ENCODE results near the gene ERGIC3. TPM values are rescaled to one million over a fixed set of nuclear protein-coding genes. Genes with fewer than 3 reads are reported as not detected.

Gene ERGIC3
- total and polyA plus RNA-seq, 2 experiments from 2014 or later: 309 to 369 TPM

DNA sequence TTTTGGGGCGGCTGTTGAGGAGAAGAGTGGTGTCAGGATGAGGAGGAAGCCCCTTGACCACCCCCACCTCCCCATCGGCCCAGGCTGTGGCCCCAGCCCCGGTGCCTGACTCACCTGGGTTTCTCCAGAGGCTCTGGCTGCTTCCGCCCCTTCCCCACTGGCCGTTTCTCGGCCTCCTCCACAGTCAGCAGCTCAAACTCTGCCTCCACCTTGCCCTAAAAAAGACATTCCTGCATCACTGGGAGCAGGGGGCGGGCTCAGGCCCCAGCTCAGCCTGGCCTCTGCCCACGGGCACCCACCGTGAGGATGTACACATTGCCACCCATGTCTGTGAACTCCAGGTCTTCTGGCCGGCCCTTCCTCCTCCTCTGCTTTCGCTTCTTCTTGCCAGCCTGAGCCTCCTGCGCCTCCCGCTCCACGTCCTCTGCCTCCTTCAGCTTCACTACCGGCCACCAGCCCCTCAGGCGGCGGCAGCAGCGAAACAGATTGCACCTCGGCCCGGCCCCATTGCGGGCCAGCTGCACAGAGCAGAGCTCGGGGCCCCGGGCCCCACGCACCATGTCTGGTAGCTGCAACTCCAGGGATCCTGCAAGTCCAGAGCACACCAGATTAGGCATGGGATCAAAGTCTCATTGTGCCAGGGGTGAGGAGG, 17.3 kb downstream of the ERGIC3 start:
- TF ChIP-seq EZH2phosphoT487 (IDR thresholded peaks at IDR 0.05; ENCODE audit: low read depth, severe bottlenecking, unreplicated experiment) (no peak), EZH2 (IDR thresholded peaks at IDR 0.05; ENCODE audit: borderline replicate concordance) (no peak), CTCF (IDR thresholded peaks at IDR 0.05; ENCODE audit: poor library complexity) (no peak)
- Histone ChIP-seq H3K27me3 (no peaks in the 10 kb centered on the region), H3K79me2 (no peaks in the 10 kb centered on the region), H3K9me3 (ENCODE audit: low read depth) (no peaks in the 10 kb centered on the region), H4K20me1 (ENCODE audit: insufficient read depth, poor library complexity, severe bottlenecking) (no peaks in the 10 kb centered on the region), H3K4me1 (ENCODE audit: insufficient read depth) (no peaks in the 10 kb centered on the region), H3K36me3 (replicated peaks; ENCODE audit: insufficient read depth, low read depth) (no peaks in the 10 kb centered on the region), H2AFZ (no peak overlapping the region), H3K4me3 (no peak overlapping the region), H3K27ac (no peak overlapping the region), H3K9me2 (replicated peaks; ENCODE audit: insufficient read depth) (no peaks in the 10 kb centered on the region), H3K4me2 (no peak overlapping the region)
- WGBS (ENCODE audit: low lambda C conversion rate, missing lambda C conversion rate): 89% methylated on average over 20 of the region's 24 CpGs
- DNase-seq (ENCODE audit: low spot score): no peak

DNA sequence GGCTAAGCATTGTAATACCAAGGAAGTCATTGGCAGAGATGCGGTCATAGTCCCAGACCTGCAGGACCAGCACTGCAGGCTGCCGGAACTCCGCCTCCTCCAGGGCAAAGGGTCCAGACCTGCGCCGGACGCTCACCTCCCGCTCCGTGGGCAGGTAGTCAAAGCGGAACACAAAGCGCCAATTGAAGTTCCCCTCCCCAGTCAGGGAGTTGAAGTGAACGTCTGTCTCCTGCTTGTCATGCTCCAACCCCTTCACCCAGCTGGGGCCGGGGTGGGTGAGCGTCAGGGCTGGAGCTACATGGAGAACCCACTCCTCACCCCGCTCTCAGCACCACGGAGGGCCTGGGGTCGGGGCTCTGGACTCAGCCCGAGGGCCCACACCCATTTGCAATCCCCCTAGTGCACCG, 18.2 kb downstream of the ERGIC3 start:
- no peaks in the 10 kb centered on the region for H3K9me2 ChIP-seq (replicated peaks; ENCODE audit: insufficient read depth)
- no peak for DNase-seq (ENCODE audit: low spot score)
- no peak overlapping the region for H2AFZ ChIP-seq
- H3K27me3 ChIP-seq: no peaks in the 10 kb centered on the region
- H3K4me2 ChIP-seq: no peak overlapping the region
- no peaks in the 10 kb centered on the region for H4K20me1 ChIP-seq (ENCODE audit: insufficient read depth, poor library complexity, severe bottlenecking)
- no peak overlapping the region for H3K27ac ChIP-seq
- TF ChIP-seq CTCF (IDR thresholded peaks at IDR 0.05; ENCODE audit: poor library complexity) (no peak), EZH2phosphoT487 (IDR thresholded peaks at IDR 0.05; ENCODE audit: low read depth, severe bottlenecking, unreplicated experiment) (no peak), EZH2 (IDR thresholded peaks at IDR 0.05; ENCODE audit: borderline replicate concordance) (no peak)
- H3K4me3 ChIP-seq: no peak overlapping the region
- H3K36me3 ChIP-seq (replicated peaks; ENCODE audit: insufficient read depth, low read depth): no peaks in the 10 kb centered on the region
- H3K9me3 ChIP-seq (ENCODE audit: low read depth): no peaks in the 10 kb centered on the region
- WGBS (ENCODE audit: low lambda C conversion rate, missing lambda C conversion rate): 74% methylated on average over 17 of the region's 18 CpGs
- no peaks in the 10 kb centered on the region for H3K4me1 ChIP-seq (ENCODE audit: insufficient read depth)
- H3K79me2 ChIP-seq: no peaks in the 10 kb centered on the region

- DNase-seq (ENCODE audit: low spot score): no peak
- no peak overlapping the region for H3K27ac ChIP-seq
- H3K4me3 ChIP-seq: no peak overlapping the region
- H3K79me2 ChIP-seq: no peaks in the 10 kb centered on the region
- no peaks in the 10 kb centered on the region for H3K36me3 ChIP-seq (replicated peaks; ENCODE audit: insufficient read depth, low read depth)
- no peaks in the 10 kb centered on the region for H3K4me1 ChIP-seq (ENCODE audit: insufficient read depth)
- no peak overlapping the region for H2AFZ ChIP-seq
- H3K9me3 ChIP-seq (ENCODE audit: low read depth): no peaks in the 10 kb centered on the region
- no peaks in the 10 kb centered on the region for H4K20me1 ChIP-seq (ENCODE audit: insufficient read depth, poor library complexity, severe bottlenecking)
- no peaks in the 10 kb centered on the region for H3K9me2 ChIP-seq (replicated peaks; ENCODE audit: insufficient read depth)
- no peak overlapping the region for H3K4me2 ChIP-seq
- H3K27me3 ChIP-seq: no peaks in the 10 kb centered on the region
- 77% methylated on average over 10 of the region's 10 CpGs for WGBS (ENCODE audit: low lambda C conversion rate, missing lambda C conversion rate)
- TF ChIP-seq EZH2phosphoT487 (IDR thresholded peaks at IDR 0.05; ENCODE audit: low read depth, severe bottlenecking, unreplicated experiment): no peak
- TF ChIP-seq CTCF (IDR thresholded peaks at IDR 0.05; ENCODE audit: poor library complexity): no peak
- no peak for TF ChIP-seq EZH2 (IDR thresholded peaks at IDR 0.05; ENCODE audit: borderline replicate concordance)
These were observed 18.7 kb downstream of the ERGIC3 start for GRCh38 chr20:35560541-35560940.

All from hepatocyte (in vitro differentiated cells).